Prostate gland (tissue), 2 donors: Measurements from ENCODE around the gene CDK5RAP2.

Experiments
- CTCF ChIP-seq, 4 experiments: fragments of 200-600 bp in 2 of 4; fragments of 450-650 bp in 2 of 4; sonication (generic) in 2 of 4; IDR thresholded peaks; 1 replicate in 3 of 4; 2 replicates in 1 of 4; pipeline ENCODE4 v1.5.1; 2016 to 2019; ENCODE audit warnings: antibody characterized with exemption in 4 of 4, mild to moderate bottlenecking in 2 of 4, moderate library complexity in 2 of 4
- POLR2A ChIP-seq: fragments of 450-650 bp; IDR thresholded peaks from one replicate; pipeline ENCODE4 v1.6.1; 2016; ENCODE audit warnings: antibody characterized with exemption, mild to moderate bottlenecking
- POLR2AphosphoS5 ChIP-seq: sonication (generic); formaldehyde crosslinking; IDR thresholded peaks from one replicate; pipeline ENCODE4 v1.6.1; 2017; ENCODE audit warnings: antibody characterized with exemption

DNA sequence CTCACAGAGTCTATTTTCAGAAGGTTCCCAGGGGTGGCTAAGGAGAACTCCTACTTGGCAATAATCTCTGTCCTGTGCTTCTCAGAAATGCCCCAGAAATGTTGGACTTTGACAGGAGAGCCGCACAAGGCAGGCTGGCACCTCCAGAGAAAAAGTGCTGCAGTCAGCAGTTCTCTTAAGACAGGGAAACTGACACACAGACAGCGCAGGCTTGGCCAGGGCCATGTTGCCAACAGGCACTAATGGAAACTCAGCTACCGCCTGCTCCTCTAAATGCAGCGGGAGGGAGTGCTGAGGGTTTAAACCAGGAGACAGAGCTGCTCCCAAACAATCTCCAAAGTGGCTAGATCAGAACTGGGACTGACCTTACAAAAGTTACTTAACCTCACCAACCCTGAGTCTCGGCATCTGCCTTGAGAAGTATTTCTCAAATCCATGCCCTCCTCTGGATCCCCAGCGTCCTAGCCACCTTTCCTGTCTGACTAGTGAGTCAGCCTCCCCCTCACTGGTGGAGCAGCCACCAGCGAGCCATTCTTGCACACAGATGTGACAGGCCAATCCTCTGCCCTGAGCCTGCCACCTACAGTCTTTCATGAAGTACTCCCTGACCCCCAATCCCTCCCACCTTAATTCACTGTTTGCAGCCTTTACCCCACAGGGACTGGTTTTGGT, 186.4 kb downstream of the CDK5RAP2 start:
- TF ChIP-seq CTCF (IDR thresholded peaks at IDR 0.05) (no peak), POLR2A (no peak), POLR2AphosphoS5 (no peak)
